ENCODE data around the gene TMEM184C.

Gene TMEM184C

DNA sequence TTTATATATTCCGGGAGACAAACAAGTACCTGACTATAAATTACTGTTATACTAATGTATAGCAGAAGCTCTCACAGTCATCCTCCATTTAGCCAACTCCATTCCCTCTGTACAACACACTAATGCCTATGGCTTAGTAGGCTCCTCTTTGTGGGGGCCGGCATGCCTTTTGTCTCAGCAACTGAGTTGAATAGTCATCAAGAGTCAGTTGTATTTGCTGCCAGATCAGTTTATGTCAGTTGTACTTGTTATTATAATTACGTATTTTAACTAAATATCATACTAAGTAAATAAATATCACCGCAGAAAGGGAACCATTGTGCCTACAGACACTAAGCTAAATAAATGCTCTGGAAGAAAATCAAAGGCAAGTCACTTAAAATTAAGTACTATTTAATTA, 56.9 kb downstream of the TMEM184C start:
- no peak for DNase-seq

DNA sequence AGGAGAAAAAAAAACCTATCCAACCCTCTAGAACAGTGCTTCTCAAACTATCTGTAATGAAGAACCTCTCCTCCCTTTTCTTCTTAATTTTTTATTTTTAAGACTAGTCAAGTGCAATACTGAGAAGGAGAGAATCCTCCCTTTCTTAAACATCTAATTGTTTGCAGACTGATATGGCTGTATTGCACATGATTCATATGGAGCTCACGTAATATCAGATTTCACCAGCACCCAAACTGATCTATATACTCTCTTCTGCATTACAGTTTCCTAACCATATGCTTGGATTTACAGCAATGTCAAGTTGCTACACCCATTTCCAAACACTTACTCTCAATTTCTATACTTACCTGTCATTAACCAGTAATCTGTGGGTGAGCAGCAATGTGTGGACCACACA, 57.3 kb downstream of the TMEM184C start:
- DNase-seq, result no peak

DNA sequence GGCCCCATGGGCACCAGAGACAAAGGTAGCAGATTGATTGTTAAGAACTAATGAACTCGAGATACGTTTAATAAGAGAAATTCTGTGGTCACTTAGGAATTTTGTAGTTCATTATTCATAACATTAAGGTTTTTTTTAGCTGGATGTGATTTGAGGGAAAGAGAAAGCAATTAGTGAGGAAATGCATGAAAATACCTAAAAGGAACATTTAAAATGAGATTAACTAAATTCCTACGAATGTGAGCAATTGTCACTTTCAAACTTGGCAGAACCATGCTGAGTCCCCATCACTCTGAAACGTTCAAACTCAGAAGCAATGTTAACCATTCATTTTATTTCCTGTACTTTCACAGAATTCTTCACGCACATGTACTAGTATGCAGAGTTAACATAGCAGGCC, 60.9 kb downstream of the TMEM184C start:
- DNase-seq, result no peak

DNA sequence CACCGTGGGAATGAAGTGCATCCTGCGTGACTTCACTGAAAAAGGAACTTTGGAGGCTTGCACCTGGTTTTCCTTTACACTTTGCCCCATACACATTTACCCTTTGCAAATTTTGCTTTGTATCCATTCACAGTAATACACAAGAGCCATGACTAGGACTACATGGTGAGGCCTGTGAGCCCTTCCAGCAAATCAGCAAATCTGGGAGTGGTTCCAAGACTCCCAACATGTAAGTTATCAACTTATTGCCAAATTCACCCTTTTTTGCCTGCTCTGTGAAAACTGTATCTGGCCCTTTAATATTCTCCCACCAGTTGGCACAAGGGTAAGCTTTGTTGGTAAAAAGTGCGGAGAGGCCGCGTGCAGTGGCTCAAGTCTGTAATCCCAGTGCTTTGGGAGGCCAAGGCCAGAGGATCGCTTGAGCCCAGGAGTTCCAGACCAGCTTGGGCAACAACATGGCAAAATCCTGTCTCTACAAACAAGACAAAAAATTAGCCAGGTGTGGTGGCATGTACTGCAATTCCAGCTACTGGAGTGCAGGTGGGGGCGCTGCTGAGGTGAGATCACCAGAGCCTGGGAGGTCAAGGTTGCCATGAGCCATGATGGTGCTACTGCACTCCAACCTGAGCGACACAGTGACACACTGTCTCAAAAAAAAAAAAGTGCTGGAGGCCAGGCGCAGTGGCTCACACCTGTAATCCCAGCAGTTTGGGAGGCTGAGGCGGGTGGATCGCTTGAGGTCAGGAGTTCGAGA, 61.8 kb downstream of the TMEM184C start:
- DNase-seq, result peak; percentile 0

DNA sequence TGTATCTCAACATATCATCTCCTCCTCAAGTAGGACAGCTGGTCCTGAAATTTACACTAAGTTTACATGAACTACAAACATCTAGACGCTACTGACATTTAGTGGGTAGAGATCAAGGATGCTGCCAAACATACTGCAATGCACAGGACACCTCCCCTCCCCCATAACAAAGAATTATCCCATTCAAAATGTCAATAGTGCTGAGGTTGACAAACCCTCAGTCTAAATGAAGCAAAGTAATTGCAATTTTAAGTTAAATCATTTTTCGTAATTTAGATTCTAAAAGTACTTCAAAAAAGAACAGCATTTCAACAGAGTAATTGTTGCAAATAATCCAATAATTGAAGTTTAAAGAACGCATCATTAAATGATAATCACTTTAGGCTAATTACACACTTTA, 65.6 kb downstream of the TMEM184C start:
- DNase-seq, result no peak

DNA sequence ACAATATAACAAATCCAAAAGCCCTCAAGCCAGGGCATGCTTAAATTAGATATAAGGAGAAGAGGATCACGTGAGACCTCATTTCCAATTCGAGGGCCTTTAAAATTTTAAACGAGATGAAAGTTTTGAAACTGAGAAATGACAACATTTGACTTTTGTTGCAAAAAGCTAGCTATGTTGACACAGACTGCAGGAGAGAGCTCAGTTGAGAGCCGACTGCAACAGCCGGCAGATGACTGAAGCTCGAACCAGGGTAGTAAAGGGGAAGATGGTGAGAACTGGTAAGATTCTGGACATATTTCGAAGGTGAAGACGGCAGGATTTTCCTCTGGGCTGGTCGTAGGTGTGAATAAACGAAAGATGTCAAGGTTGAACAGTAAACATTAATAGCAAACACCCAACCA, 66.0 kb downstream of the TMEM184C start:
- DNase-seq, result no peak

DNA sequence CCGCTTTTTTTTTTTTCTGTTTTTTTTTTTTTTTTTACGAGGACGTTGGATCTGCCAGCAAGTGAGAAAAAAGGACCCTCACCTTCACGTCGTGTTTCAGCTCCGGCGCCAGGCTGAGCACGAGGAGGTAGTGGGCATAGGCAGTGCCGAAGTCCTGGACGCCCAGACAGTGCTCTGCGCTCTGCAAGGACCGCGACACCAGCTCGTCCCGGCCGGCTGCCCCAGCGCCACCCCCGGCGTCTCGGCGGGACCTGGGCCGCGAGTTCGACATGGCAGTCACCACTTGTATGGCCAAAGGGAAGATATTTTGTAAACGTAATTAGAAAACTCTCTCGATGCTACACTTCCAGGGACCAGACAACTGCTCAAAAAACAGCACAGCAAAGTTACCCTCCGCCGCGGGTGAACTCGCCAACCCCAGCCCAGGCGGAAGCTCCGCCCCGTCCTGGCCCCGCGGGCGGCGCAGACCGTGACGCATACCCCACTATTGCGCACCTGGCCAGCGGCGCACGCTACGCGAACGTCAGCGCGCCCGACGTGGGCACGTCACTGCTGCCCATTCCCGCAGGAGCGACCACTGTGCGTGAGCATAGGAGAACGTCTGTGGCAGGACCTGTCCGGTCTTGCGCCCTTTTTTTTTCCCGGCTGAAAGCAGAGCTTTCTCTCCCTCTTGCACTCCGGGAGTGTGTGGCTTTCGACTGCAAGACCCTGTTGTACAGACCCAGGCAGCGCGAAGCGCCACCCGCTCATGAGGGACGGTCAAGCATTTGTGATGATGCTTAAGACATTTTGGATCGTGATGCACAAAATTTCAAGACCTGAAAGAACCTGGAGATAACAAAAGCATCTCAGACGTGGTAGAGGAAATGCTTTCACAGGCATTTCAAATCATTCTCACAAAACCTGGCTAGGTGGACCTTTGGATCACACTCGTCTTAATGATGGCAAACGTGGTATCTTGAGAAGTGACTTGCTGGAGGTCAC, 66.8 kb downstream of the TMEM184C start, which contains the start of gene PRMT9:
Gene PRMT9, minus strand, starts transcription at position 447 of the 984 bp plus-strand sequence. Its CDS starts 176 bp downstream, at position 271.
- DNase-seq, result peak; percentile 54

DNA sequence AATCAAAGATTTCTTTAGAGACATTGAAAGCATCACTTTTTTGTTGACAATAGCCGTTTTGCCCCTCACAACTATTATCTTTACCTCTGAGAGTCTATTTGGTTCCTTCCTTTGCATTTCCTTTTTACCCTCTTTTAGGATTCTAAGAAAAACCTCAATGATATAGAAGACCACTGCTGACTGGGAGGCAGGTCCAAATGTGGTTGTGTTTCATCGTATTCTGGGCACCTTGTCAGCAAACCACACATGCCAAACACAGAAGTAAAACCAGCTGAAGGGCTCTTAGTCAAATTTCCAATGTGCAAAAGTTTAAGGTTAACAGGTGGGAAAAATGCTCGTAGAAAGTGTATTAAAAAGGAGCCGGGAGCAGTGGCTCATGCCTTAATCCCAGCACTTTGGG, 71.9 kb downstream of the TMEM184C start:
- DNase-seq, result no peak

DNA sequence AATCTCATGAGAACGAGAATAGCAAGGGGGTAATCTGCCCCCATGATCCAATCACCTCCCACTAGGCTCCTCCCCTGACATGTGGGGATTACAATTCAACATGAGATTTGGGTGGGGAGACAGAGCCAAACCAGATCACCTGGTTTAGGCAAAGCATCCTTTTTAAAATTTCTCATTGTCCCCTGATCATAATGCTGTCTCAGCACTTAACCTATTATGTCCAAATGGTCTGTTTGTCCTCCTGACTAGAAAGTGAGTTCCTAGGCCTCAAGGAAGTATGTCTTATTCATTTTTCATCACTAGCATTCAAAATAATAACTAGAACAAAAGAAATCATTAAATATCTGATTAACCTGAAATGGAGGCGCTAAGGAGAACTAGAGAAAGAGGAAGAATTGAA, 74.6 kb downstream of the TMEM184C start:
- DNase-seq, result no peak

DNA sequence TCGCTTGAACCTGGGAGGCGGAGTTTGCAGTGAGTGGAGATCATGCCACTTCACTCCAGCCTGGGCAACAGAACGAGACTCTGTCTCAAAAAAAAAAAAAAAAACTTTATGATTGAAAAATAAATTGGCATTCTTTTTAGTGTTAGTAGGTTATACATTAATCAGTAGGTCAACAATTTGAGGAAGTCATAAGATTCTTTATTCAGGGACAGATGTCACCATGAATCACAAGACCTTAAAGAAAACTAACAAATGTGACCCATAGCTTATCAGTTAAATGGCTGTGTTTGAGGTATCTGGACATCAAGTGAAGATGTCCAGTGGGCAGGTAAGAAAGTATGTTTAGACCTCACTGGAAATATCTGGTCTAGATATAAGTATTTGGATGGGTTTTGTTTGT, 76.0 kb downstream of the TMEM184C start:
- DNase-seq, result no peak

DNA sequence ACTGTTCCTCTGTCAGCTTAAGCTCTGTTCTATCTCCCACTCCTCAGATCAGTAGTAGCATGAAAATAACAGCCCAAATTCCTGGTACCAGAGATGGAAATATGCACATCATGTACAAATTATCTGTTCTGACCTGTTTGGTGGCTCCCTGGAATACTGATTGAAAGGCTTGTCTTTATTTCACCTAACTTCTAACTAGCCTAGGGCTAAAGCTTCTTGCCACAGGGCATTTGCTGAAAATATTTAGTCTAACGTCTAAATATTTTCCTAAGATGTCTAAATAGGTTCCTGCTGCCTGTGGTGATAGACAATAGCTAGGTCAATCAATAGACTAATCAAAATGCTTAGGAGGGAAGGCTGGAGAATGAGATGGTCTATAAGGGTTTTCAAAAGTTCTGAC, 79.7 kb downstream of the TMEM184C start:
- DNase-seq, result no peak

DNA sequence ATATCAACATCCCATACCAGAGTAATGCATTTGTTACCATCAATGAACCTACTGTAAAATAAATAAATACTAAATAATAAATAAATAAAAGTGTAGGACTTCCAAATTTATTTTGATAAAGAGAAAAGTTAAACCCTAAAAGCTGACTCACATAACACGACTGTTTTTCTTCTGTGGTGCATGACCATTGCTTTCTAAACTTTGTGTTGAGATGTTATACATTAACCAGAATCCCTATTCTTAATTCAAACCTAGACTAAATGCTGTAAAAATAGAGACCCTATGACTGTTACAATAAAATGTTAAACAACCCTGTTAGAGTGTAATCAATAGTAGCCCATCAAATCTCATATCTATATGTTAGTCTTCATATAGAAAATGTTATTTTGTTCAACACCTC, 87.6 kb downstream of the TMEM184C start:
- no peak for DNase-seq

DNA sequence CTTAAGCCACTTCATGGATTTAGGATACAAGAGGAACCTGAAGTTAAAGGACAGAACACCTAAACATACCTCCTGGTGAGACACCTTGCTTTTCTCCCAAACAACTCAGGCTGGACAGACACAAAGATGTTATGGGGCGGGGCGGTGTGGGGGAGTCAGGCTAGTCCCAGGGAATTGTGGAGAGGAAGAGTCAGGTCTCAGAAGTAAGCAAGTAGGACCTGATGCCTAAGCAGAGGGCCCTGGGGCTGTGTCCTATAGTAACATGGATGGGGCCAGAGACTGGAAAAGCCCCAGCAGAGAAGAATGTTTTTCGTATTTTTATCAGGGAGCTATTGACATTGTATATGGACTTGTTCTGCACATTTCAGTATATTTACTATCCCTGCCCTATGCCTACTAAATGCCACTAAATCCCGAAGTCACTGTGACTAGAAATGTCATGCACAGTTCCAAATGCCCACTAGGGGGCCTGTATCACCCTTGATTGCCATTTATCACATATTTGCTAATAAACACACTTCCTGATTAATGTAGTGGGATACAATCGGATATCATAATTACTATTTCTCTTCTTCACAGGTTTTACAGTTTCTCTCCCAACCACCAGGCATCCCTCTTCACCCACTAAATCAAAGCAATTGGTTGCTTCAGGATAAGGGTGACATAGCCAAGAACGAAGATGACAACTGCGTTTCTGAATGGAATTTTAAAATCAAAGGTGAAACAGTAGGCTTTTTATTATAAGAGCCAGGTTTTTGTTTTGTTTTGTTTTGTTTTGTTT, 90.9 kb downstream of the TMEM184C start:
- DNase-seq, result no peak

DNA sequence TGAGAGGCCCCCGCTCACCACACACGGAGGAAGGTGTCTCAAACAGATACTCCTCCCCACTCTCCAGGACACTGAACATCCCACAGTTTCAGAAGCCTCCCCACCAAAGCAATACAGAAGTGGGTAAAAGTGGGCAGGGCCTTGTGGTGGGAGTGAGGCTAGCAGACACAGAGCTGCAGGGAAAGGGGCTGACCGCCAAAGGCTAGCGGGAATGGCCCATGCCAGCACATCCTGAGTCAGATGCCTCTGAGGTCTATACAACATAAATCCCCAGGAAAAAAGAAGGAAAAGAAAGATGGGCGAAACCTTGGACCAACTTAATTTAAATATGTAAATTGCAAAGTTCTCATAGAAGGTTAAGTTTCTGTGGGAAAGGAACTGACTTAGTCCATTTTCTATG, 92.8 kb downstream of the TMEM184C start:
- no peak for DNase-seq

DNA sequence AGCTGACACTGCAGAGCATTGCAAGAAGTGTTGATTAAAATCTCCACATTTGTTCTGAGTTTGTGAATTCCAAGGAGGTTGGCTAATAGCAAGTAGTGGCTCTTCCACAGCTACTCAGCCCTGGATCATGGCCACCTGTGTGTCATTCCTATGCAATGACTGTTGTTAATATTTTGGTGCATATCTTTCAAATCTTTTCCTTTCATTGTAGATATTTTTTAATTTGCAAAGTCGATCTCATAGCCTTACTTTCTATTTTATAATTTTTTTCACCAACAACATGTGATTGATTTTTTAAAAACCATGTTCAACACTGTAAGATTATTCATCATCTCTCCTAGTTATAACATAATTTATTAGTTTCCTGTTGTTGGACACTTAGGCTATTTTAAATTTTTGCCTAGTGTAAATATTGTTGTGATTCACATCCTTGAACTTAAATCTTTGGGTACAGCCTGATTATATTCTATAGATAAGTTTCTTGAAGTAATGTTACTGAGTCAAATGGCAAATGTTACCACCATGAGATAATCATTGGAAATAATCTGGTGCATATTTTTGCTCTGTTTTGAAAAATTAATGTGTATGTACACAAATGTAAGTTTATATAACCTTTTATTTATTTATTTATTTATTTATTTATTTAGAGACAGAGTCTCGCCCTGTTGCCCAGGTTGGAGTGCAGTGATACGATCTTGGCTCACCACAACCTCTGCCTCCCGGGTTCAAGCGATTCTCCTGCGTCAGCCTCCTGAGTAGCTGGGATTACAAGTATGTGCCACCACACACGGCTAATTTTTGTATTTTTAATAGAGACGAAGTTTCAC, 97.6 kb downstream of the TMEM184C start:
- no peak for DNase-seq

DNA sequence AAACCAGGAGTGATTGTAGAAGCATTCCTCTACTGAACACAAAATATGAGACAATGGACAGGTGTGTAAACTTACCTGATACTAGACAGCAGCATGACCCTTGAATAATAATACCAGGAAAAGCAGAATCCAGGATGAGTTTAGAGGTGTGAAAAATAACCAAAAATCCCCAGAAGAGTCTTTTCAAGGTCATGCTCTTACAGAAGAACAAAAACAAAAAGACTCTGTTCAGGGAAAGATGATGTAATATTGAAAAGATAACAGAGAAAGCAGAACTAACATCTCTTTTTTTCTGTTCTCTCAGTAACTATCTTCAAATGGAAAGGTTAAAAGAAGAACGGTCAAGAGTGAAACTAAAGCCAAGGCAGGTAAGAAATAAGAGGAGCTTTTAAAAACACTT, 100.7 kb downstream of the TMEM184C start:
- DNase-seq, result no peak
